Esophagus squamous epithelium (tissue), 5 donors: ENCODE measurements around the gene HAPLN3. TPM values are rescaled to one million over a fixed set of nuclear protein-coding genes. Genes with fewer than 3 reads are reported as not detected.

Source experiments
- DNase-seq: peaks from one replicate; lab custom pipeline; 2025; lab: John Stamatoyannopoulos, UW
- H3K27ac ChIP-seq, 4 donors: fragments of 200-600 bp; sonication (generic); one replicate each; pipeline ENCODE4 v1.5.1; 2016 to 2019; ENCODE audit warnings: mild to moderate bottlenecking in 1 of 4
- H3K27me3 ChIP-seq, 4 donors: fragments of 200-600 bp; sonication (generic); 1 replicate in 3 of 4; 2 replicates in 1 of 4; pipeline versions ENCODE4 v1.5.1 to v1.6.0; 2017 to 2021; ENCODE audit warnings: antibody characterized with exemption in 1 of 4
- H3K36me3 ChIP-seq, 3 donors: fragments of 200-600 bp; sonication (generic); one replicate each; pipeline ENCODE4 v1.5.1; 2016 to 2019
- H3K4me1 ChIP-seq, 3 donors: fragments of 200-600 bp; sonication (generic); one replicate each; pipeline ENCODE4 v1.5.1; 2017 to 2019
- H3K4me3 ChIP-seq, 4 donors: fragments of 200-600 bp; sonication (generic); 1 replicate in 3 of 4; 2 replicates in 1 of 4; pipeline ENCODE4 v1.5.1; 2016 to 2019; ENCODE audit warnings: mild to moderate bottlenecking in 2 of 4, moderate library complexity in 1 of 4
- H3K9me3 ChIP-seq, 3 donors: fragments of 200-600 bp; sonication (generic); one replicate each; pipeline ENCODE4 v1.5.1; 2016 to 2019
- POLR2A ChIP-seq, 4 donors: fragments of 450-650 bp; IDR thresholded peaks; one replicate each; pipeline ENCODE4 v1.6.1; 2017; ENCODE audit warnings: antibody characterized with exemption in 4 of 4, mild to moderate bottlenecking in 4 of 4, moderate library complexity in 3 of 4
- WGBS, 2 donors: methylation state at CpG; one replicate each; pipeline ENCODE4 v1.1.5; 2018; 5-methylcytosine and 5-hydroxymethylcytosine counted together
- intact Hi-C: fragments of 100-400 bp; cut with DNase I; formaldehyde crosslinking; loops from one replicate; pipeline ENCODE4 v1.15.0; 2022
- total RNA-seq, 4 donors: library from RNA; depleted of rRNA; stranded (reverse); fragments of >200 nt; gene quantifications; one replicate each; pipeline ENCODE4 v1.1.0, GENCODE V29; 2016
- TF ChIP-seq, protein P1 (sequence below), 6 experiments: fragments of 450-650 bp in 4 of 6; fragments of 200-600 bp in 2 of 6; sonication (generic) in 2 of 6; IDR thresholded peaks; one replicate each; pipeline ENCODE4 v1.5.1; 2016 to 2019; ENCODE audit warnings: antibody characterized with exemption in 6 of 6, mild to moderate bottlenecking in 4 of 6, moderate library complexity in 4 of 6
- donor health status: DM: yes; HTN: yes; CAD: no.

The HAPLN3 gene
- total RNA-seq, 4 donors from 2014 or later, result 3.1 to 9.4 (median 7.8) TPM

DNA sequence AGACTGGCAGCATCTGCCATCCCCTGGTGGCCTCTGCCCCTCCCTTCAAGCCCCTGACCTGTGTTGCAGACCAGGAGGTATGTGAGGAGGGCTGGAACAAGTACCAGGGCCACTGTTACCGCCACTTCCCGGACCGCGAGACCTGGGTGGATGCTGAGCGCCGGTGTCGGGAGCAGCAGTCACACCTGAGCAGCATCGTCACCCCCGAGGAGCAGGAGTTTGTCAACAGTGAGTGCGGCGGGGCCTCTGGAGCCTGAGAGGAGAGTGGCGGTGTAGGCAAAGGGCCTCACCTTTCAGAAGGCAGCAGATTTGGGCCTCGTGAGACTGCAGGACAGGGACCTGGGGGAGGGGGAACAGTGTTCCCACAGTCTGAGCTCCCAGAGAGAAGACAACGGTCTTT, 24.0 kb downstream of the HAPLN3 start:
- no peak overlapping the region for H3K27ac ChIP-seq
- H3K36me3 ChIP-seq, result no peaks in the 10 kb centered on the region
- TF ChIP-seq, protein P1, sequence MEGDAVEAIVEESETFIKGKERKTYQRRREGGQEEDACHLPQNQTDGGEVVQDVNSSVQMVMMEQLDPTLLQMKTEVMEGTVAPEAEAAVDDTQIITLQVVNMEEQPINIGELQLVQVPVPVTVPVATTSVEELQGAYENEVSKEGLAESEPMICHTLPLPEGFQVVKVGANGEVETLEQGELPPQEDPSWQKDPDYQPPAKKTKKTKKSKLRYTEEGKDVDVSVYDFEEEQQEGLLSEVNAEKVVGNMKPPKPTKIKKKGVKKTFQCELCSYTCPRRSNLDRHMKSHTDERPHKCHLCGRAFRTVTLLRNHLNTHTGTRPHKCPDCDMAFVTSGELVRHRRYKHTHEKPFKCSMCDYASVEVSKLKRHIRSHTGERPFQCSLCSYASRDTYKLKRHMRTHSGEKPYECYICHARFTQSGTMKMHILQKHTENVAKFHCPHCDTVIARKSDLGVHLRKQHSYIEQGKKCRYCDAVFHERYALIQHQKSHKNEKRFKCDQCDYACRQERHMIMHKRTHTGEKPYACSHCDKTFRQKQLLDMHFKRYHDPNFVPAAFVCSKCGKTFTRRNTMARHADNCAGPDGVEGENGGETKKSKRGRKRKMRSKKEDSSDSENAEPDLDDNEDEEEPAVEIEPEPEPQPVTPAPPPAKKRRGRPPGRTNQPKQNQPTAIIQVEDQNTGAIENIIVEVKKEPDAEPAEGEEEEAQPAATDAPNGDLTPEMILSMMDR (IDR thresholded peaks at IDR 0.05), result no peak
- no peak for TF ChIP-seq POLR2A (IDR thresholded peaks at IDR 0.05)
- no peaks in the 10 kb centered on the region for H3K4me1 ChIP-seq
- no peak overlapping the region for H3K4me3 ChIP-seq
- peaks cover 0 to 42% (median 0%) of the 10 kb centered on the region in 4 donors for H3K27me3 ChIP-seq
- H3K9me3 ChIP-seq, result no peaks in the 10 kb centered on the region
- DNase-seq, result no peak
- 65% methylated on average over 4 of the region's 14 CpGs; no CpG with 5 or more reads in 1 of the 2 donors for WGBS, 2 donors
- intact Hi-C loops, result no loop called here

DNA sequence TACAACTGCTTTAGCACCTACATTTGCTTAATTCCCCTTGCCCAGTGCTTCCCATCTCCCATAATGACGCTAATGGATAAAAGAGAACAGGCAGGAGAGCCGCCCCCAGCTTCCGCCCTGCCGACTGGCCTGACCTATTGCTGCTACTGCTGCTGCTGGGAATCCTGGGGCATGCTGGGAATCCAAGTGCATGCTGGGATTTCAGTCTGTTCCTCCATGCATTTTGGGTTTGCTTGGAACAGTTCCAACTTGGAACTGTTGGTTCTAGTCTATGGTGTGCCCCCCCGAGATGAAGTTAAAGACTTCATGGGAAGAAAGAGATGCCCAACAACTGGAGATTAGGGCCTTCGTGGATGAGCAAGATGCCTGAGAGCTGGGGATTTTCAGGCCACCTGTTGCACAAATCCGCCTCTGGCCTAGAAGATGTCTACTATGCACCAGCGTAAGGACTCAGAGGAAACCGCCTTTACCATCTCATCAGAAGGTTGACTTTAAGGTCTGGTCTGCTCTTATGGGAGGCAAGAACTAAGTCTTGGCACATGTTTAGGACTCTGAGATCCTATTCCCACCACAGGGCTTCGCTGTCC, 29.0 kb downstream of the HAPLN3 start:
- no peak for TF ChIP-seq POLR2A (IDR thresholded peaks at IDR 0.05)
- TF ChIP-seq, protein P1 (IDR thresholded peaks at IDR 0.05), result no peak
- intact Hi-C loops, result no loop called here
- Histone ChIP-seq H3K4me1 (no peaks in the 10 kb centered on the region), H3K27me3 (peaks cover 0 to 17% (median 0%) of the 10 kb centered on the region in 4 donors), H3K9me3 (no peaks in the 10 kb centered on the region), H3K4me3 (no peak overlapping the region), H3K36me3 (no peaks in the 10 kb centered on the region), H3K27ac (no peak overlapping the region)
- WGBS, 2 donors, result 93 to 98% methylated on average over 6 to 7 of the region's 10 CpGs
- DNase-seq, result no peak

DNA sequence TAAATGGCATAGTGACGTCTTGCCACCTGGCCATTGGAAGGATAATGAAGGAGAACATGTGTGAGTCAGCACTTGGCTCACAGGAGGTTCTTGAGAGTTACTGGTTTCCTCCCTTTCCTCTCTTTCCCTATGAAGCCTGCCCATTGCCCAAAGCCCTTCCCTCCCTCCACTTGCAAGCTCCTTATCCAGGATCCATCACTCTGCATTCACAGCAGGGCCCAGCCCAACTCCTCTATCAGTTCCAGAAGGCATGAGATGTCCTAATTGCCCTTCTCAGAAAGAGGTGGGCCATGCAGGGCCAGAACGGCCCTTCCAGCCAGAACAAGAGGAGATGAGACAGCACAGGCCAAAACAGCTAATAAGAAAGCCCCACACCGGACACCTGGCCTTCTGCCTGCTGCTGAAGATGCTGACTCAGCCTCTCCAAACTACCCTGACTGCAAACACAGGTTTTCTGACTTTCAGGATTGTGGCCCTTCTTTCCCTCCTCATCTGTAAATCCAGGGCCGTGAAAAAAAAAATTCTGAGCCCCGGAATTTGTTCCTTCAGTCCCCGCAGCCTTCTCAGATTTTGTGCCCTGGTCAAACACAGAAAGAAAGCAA, 29.7 kb downstream of the HAPLN3 start:
- TF ChIP-seq POLR2A (IDR thresholded peaks at IDR 0.05), result no peak
- TF ChIP-seq, protein P1 (IDR thresholded peaks at IDR 0.05), result no peak
- intact Hi-C loops, result no loop called here
- H3K4me3 ChIP-seq, result no peak overlapping the region
- H3K27ac ChIP-seq, result no peak overlapping the region
- H3K27me3 ChIP-seq, result peaks cover 0 to 16% (median 0%) of the 10 kb centered on the region in 4 donors
- no peak for DNase-seq
- 61 to 73% methylated on average over 4 to 6 of the region's 6 CpGs for WGBS, 2 donors
- H3K4me1 ChIP-seq, result no peaks in the 10 kb centered on the region
- no peaks in the 10 kb centered on the region for H3K36me3 ChIP-seq
- no peaks in the 10 kb centered on the region for H3K9me3 ChIP-seq

DNA sequence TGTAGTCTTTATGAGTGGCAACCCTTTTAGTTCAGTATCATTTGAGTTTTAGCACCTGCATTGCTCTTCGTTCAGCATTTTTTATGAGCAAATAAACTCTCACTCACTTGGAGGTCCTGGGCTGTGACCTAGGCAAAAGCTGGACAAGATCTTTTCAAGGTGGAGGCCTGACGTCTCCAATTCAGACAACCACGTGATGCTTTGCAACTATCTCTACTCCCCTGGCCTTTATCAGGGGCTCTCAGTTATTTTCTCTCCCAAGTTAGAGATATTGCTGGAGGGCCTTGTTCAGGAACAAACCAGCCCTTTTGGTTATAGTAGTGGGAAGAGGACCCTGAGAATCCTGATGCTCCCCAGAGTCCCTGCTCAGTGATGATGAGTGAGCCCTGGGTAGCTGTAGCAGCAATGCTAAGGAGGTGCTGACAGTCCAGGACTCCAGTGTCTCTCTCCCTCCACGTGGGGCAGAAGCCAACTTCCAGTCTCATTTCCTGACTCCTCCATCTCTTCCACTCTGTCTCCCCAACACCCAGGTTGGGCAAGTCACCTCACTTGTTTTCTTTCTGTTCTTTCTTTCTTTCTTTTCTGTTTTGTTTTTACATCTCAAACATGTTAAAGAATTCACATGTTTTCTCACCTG, 30.4 kb downstream of the HAPLN3 start:
- no peaks in the 10 kb centered on the region for H3K36me3 ChIP-seq
- WGBS, 2 donors, result 51 to 68% methylated on average over 4 of the region's 4 CpGs
- H3K27ac ChIP-seq, result no peak overlapping the region
- intact Hi-C loops, result no loop called here
- TF ChIP-seq, protein P1 (IDR thresholded peaks at IDR 0.05), result no peak
- no peak for TF ChIP-seq POLR2A (IDR thresholded peaks at IDR 0.05)
- H3K4me3 ChIP-seq, result no peak overlapping the region
- peaks cover 0 to 13% (median 0%) of the 10 kb centered on the region in 4 donors for H3K27me3 ChIP-seq
- H3K4me1 ChIP-seq, result no peaks in the 10 kb centered on the region
- no peaks in the 10 kb centered on the region for H3K9me3 ChIP-seq
- DNase-seq, result no peak

DNA sequence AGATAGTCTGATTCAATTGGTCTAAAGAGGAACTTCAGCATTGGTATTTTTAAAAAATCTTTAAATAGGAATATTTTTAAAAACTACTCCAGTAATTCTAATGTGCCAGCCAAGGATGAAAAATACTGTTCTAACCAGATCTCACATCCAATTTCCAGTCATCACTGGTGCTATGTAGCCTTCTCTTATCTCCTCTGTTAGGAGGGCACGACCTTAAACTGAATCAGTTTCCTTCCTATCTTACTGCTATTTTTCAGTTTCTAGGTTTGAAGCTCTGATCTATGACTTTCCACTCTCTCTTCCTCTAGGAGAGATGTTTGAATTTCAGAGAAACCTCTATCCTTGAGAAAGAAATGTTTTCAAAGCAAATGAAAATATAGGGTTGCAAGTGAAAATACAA, 31.9 kb downstream of the HAPLN3 start:
- H3K36me3 ChIP-seq, result no peaks in the 10 kb centered on the region
- H3K27ac ChIP-seq, result no peak overlapping the region
- intact Hi-C loops, result no loop called here
- TF ChIP-seq, protein P1 (IDR thresholded peaks at IDR 0.05), result no peak
- TF ChIP-seq POLR2A (IDR thresholded peaks at IDR 0.05), result no peak
- WGBS, 2 donors, result 53 to 58% methylated on average over 1 of the region's 1 CpG
- no peak for DNase-seq
- H3K4me1 ChIP-seq, result no peaks in the 10 kb centered on the region
- H3K9me3 ChIP-seq, result no peaks in the 10 kb centered on the region
- no peak overlapping the region for H3K4me3 ChIP-seq
- peaks cover 0 to 5% (median 0%) of the 10 kb centered on the region in 4 donors for H3K27me3 ChIP-seq
